AG09319 (cell line): Measurements from ENCODE around the gene HNRNPD.
"Not testable (repeated sequence)": the region's sequence is repeated elsewhere in the genome, so short reads cannot be mapped to it uniquely, and the experiment has no call there.

Source experiments
- DNase-seq: peaks from one replicate; pipeline ENCODE4 v3.0.0-alpha.2; 2010; ENCODE audit warnings: low read depth; ENCODE audit errors: extremely low read depth
- TF ChIP-seq, protein P1 (sequence below): IDR thresholded peaks from 2 replicates; pipeline ENCODE4 v1.5.1; 2011; ENCODE audit warnings: low read depth, mild to moderate bottlenecking, inconsistent platforms, low read length, moderate library complexity

The HNRNPD gene, protein sequence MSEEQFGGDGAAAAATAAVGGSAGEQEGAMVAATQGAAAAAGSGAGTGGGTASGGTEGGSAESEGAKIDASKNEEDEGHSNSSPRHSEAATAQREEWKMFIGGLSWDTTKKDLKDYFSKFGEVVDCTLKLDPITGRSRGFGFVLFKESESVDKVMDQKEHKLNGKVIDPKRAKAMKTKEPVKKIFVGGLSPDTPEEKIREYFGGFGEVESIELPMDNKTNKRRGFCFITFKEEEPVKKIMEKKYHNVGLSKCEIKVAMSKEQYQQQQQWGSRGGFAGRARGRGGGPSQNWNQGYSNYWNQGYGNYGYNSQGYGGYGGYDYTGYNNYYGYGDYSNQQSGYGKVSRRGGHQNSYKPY

DNA sequence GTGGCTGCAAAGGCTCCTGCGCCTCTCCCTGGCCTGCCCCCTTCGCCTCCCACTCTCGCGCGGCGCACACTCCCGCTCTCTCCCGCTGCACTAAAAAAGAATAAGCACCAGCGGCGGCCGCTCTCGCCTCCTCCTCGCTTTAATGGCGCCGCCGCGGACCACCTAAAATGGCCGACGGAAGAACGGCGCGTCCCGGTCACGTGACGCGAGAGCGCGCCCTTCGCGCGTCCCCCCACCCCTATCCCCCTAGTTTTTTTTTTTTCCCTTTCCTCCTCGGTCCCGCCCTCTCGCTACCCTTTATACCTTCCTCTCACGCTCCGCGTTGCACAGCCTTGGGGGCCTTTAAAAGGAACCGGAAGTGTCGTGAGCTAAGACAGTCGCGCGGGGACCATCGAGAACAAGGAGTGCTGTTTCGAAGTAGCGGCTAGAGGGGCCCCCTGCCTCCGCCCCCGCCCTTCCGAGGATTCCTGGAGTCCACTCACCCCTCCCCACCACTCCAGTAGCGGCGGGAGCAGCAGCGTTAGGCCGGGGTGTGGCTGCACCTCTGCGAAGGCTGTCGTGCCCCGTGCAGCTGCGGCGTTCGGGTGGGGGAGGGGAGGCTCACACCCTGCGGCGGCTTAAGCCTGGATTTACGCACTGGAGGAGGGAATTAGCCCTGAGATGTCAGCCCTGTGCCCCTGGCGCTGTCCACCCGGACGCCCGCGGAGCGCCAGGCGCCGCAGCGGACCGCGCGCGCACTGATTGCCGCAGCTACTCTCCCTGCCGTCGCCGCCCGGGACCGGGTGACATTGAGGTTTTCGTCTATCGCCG, at the start of gene HNRNPD:
HNRNPD (minus strand) TSS at position 176 of the 810 bp plus-strand sequence. CDS start 313 bp downstream, outside the sequence.
- TF ChIP-seq, protein P1, sequence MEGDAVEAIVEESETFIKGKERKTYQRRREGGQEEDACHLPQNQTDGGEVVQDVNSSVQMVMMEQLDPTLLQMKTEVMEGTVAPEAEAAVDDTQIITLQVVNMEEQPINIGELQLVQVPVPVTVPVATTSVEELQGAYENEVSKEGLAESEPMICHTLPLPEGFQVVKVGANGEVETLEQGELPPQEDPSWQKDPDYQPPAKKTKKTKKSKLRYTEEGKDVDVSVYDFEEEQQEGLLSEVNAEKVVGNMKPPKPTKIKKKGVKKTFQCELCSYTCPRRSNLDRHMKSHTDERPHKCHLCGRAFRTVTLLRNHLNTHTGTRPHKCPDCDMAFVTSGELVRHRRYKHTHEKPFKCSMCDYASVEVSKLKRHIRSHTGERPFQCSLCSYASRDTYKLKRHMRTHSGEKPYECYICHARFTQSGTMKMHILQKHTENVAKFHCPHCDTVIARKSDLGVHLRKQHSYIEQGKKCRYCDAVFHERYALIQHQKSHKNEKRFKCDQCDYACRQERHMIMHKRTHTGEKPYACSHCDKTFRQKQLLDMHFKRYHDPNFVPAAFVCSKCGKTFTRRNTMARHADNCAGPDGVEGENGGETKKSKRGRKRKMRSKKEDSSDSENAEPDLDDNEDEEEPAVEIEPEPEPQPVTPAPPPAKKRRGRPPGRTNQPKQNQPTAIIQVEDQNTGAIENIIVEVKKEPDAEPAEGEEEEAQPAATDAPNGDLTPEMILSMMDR: no peak
- peak; percentile 99 for DNase-seq

GRCh38 chr4:82422616-82423015, 48.8 kb upstream of the HNRNPD start:
- TF ChIP-seq, protein P1: no peak
- no peak for DNase-seq

GRCh38 chr4:82421796-82422560, 48.2 kb upstream of the HNRNPD start:
- TF ChIP-seq, protein P1: no peak
- DNase-seq: no peak

GRCh38 chr4:82419451-82419850, 45.7 kb upstream of the HNRNPD start:
- DNase-seq: no peak
- TF ChIP-seq, protein P1: no peak

GRCh38 chr4:82415922-82416365, 42.2 kb upstream of the HNRNPD start:
- DNase-seq: no peak
- TF ChIP-seq, protein P1: no peak

- not testable (repeated sequence) for DNase-seq
Measured at GRCh38 chr4:82415061-82415460, 41.3 kb upstream of the HNRNPD start.

GRCh38 chr4:82403725-82404124, 29.9 kb upstream of the HNRNPD start:
- no peak for DNase-seq
- TF ChIP-seq, protein P1: no peak
